ENCODE data around the gene HTRA3.

The HTRA3 gene

DNA sequence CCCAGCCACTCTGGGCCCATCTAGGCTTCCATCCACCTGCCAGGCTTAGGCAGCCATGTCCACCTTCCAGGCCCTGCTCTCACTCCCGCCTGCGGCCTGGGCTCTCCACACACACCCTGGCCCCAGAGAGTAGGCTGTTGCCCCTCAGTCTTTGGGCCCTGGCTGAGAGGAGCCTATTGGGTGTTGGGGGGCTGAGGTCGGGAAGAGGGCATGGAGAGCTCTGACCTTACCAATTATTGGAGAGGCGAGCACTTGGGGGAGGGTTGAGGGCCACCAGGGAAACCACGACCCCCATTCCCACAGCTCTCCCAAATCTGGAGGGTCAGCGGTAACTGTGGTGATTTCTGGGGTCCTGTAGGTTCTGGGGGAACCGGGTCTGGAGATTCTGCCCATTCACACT is 38.2 kb downstream of the HTRA3 start:
- in situ Hi-C loops (cut with MboI; ENCODE audit: low sequenced_read_pairs, unreplicated experiment) = no loop called here

DNA sequence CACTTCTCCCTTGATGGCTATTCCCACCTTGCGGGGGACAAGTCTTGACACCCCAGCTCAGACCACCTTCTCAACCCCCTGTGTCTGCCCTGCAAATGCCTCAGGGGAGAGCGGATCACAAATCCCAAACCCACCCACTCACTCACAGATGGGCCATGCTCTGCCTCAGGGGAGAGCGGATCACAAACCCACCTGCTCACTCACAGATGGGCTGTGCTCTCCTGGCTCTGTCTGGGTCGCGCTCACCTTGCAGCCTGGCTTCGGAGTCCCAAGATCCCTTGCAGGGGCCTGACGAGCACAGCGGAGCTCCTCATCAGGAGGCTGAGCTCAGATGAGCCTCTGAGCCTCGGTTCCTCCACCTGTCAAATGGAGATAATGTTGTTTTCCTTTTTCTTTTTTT is 38.6 kb downstream of the HTRA3 start:
- TF ChIP-seq, protein P1, sequence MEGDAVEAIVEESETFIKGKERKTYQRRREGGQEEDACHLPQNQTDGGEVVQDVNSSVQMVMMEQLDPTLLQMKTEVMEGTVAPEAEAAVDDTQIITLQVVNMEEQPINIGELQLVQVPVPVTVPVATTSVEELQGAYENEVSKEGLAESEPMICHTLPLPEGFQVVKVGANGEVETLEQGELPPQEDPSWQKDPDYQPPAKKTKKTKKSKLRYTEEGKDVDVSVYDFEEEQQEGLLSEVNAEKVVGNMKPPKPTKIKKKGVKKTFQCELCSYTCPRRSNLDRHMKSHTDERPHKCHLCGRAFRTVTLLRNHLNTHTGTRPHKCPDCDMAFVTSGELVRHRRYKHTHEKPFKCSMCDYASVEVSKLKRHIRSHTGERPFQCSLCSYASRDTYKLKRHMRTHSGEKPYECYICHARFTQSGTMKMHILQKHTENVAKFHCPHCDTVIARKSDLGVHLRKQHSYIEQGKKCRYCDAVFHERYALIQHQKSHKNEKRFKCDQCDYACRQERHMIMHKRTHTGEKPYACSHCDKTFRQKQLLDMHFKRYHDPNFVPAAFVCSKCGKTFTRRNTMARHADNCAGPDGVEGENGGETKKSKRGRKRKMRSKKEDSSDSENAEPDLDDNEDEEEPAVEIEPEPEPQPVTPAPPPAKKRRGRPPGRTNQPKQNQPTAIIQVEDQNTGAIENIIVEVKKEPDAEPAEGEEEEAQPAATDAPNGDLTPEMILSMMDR (IDR thresholded peaks at IDR 0.05; ENCODE audit: borderline replicate concordance, control extremely low read depth, extremely low read depth, insufficient read depth, missing control alignments) = no peak
- no peak for DNase-seq (ENCODE audit: low spot score)
- in situ Hi-C loops (cut with MboI; ENCODE audit: low sequenced_read_pairs, unreplicated experiment) = no loop called here

More for the DNA sequence above, 38.2 kb downstream of the HTRA3 start:
- no peak for DNase-seq (ENCODE audit: low spot score)
- TF ChIP-seq, protein P1 (IDR thresholded peaks at IDR 0.05; ENCODE audit: borderline replicate concordance, control extremely low read depth, extremely low read depth, insufficient read depth, missing control alignments) = no peak

DNA sequence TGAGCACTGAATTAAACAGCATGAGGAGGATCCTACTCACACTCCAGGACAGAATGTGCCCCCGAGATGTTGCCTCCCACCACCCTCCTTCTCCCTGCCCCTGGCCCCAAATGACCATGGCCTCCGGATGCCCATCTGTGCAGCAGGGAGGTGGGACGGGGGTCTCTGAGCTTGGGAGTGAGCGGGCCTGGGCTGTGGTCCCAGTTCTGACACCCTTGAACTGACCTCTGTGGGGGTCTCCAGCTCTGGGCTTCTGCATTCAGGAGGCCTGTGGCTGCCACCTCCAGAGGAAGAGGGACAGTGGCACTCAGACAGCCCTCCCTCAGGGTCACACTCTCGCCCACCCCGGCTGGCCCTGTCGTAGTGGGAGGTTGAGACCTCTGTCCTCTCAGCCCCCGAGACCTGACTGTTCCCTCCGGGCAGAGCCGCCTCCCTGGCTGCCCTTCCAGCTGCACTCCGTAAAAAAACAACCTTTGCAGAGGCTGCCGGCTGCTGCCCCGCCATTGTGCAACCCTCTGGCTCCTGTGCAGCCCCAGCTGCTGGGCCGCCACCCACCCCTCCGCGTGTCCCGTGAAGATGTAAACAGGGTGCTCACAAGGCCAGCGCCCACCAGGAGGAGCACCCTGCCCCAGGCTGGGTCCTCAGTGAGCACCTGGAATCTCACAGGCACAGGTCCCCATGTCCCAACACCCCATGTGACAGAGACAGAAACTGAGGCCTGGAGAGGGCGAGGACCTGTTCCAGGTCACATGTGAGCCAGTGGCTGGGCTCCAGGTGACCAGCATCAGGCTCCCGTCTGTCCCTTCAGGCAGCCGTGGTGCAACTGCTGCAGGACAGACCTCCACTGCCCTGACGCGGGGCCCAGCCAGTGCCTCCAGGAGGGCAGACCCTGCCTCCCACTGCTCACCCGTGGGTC is 39.6 kb downstream of the HTRA3 start:
- no peak for DNase-seq (ENCODE audit: low spot score)
- in situ Hi-C loops (cut with MboI; ENCODE audit: low sequenced_read_pairs, unreplicated experiment) = no loop called here

DNA sequence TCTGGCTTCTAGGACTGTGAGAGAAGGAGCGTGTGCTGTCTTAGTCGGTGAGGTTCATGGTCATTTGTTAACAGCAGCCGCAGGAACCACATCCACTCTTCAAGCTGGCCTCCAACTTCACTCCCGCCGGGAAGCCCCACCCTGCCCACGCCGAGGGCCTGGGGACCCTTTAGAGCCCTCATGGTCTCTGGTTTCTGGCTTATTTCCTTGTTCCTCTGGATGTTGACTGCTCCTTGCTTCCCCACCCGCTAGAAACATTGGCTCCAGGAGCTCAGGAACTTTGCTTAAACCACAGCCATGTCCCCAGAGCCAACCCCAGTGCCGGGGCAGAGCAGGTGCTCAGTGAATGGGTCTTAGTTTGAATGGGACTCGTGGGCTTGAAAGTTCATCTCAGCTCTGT is 40.8 kb downstream of the HTRA3 start:
- TF ChIP-seq, protein P1 (IDR thresholded peaks at IDR 0.05; ENCODE audit: borderline replicate concordance, control extremely low read depth, extremely low read depth, insufficient read depth, missing control alignments) = no peak
- no peak for DNase-seq (ENCODE audit: low spot score)
- in situ Hi-C loops (cut with MboI; ENCODE audit: low sequenced_read_pairs, unreplicated experiment) = no loop called here

More for the DNA sequence above, 39.6 kb downstream of the HTRA3 start:
- TF ChIP-seq, protein P1 (IDR thresholded peaks at IDR 0.05; ENCODE audit: borderline replicate concordance, control extremely low read depth, extremely low read depth, insufficient read depth, missing control alignments) = no peak

DNA sequence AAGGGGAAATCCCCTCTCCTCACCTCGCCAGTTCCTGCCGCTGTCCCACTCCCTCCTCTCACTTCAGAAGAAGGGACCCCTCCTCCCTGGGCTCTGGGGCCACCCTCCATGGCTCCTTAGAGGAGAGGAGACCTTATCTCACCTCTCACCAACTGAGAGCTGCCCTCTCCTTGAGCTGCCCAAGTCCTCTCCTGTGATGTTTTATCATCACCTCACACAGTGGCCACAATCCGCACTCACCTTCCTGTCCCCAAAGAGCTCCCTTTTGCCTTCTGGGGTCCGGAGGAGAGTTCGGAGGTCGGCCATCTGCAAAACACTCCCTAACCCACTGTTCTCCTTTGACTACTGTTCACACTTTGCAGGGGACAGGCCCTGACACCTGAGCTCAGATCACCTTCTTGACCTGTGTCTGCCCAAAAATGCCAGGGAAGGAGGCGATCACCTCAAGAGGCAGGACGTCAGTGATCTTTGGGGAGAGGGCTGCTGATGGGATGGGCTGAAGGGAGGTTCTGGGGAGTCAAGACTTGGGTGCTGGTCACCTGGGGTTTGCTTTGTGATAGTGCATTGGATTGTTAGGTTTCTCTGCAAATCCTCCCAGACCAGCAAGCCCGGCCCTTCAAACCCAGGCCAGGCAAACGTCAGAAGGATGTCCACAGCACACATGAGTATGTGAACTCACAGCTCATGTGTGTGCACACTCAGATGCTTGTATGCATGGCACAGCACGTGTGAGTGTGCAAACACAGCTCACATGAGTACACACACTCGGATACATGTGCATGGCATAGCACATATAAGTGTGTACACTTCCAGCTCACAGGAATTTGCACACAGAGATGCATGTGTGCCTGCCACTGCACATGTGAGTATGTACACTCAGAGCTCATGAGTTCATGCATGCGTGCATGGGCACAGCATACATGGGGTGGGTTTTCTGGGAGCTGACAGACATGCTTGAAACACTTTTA is 41.8 kb downstream of the HTRA3 start:
- TF ChIP-seq, protein P1 (IDR thresholded peaks at IDR 0.05; ENCODE audit: borderline replicate concordance, control extremely low read depth, extremely low read depth, insufficient read depth, missing control alignments) = no peak
- DNase-seq (ENCODE audit: low spot score) = no peak
- in situ Hi-C loops (cut with MboI; ENCODE audit: low sequenced_read_pairs, unreplicated experiment) = no loop called here

DNA sequence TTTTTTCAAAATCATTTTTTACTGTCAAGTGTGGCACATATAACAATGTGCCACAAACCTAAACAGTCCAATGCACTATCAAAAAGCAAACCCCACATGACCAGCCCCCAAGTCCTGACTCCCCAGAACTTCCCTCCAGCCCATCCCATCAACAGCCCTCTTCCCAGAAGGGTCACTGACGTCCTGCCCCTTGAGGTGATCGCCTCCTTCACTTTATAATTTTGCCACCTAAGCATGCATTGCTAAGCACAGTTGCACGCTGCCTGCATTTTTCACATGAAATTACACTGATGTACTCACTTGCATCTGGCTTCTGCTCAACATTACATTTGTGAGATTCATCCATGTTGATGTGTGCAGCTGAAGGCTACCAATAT is 42.5 kb downstream of the HTRA3 start:
- in situ Hi-C loops (cut with MboI; ENCODE audit: low sequenced_read_pairs, unreplicated experiment) = no loop called here
- TF ChIP-seq, protein P1 (IDR thresholded peaks at IDR 0.05; ENCODE audit: borderline replicate concordance, control extremely low read depth, extremely low read depth, insufficient read depth, missing control alignments) = no peak
- DNase-seq (ENCODE audit: low spot score) = no peak

Measured in GM13976 (cell line).